ENCODE data around the gene PLEKHO2.

DNA sequence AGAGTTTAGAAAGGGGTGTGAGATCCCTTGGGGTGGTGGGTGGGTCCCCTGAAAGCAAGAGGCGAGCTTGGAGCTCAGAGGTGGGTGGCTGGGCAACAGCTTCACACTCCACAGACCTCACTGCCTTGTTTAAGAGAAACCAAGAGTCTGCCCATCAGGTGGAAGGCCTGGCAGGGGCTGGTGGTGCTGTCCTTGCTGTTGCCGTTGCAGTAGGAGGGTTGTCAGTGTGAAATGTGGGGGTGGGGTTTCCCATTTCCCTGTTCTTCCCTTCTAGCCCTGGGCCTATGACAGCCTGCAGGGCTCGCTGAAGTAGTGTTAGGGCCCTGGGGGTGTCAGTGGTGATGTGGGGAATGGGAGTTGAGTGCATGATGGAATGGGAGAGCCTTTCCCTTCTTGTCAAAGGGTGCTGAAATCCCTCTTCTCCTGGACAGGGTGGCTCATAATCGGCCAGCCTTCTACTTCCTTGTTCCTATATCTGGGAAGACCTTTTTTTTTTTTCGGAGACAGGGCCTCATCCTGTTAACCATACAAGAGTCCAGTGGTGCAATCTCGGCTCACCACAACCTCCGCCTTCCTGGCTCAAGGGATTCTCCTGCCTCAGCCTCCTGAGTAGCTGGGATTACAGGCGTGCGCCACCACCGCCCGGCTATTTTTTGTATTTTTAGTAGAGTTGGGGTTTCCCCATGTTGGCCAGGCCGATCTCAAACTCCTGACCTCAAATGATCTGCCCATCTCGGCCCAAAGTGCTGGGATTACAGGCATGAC is 4.3 kb downstream of the PLEKHO2 start:
- TF ChIP-seq, protein P1, sequence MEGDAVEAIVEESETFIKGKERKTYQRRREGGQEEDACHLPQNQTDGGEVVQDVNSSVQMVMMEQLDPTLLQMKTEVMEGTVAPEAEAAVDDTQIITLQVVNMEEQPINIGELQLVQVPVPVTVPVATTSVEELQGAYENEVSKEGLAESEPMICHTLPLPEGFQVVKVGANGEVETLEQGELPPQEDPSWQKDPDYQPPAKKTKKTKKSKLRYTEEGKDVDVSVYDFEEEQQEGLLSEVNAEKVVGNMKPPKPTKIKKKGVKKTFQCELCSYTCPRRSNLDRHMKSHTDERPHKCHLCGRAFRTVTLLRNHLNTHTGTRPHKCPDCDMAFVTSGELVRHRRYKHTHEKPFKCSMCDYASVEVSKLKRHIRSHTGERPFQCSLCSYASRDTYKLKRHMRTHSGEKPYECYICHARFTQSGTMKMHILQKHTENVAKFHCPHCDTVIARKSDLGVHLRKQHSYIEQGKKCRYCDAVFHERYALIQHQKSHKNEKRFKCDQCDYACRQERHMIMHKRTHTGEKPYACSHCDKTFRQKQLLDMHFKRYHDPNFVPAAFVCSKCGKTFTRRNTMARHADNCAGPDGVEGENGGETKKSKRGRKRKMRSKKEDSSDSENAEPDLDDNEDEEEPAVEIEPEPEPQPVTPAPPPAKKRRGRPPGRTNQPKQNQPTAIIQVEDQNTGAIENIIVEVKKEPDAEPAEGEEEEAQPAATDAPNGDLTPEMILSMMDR (IDR thresholded peaks at IDR 0.05): no peak
- TF ChIP-seq ELF1 (IDR thresholded peaks at IDR 0.05) (no peak), MXI1 (IDR thresholded peaks at IDR 0.05; ENCODE audit: low read depth, low read length) (no peak), EZH2phosphoT487 (IDR thresholded peaks at IDR 0.05; ENCODE audit: borderline replicate concordance, low read depth) (no peak), POLR2AphosphoS5 (IDR thresholded peaks at IDR 0.05; ENCODE audit: low read depth, low read length) (no peak), RFX5 (IDR thresholded peaks at IDR 0.05; ENCODE audit: low read length) (no peak), NFIC (IDR thresholded peaks at IDR 0.05; ENCODE audit: borderline replicate concordance) (no peak), RCOR1 (IDR thresholded peaks at IDR 0.05; ENCODE audit: low read length) (no peak)
